ENCODE data around the gene HRCT1. TPM values are rescaled to one million over a fixed set of nuclear protein-coding genes. Genes with fewer than 3 reads are reported as not detected.

The HRCT1 gene
- total RNA-seq, 4 donors from 2014 or later: 0.59 to 10.1 (median 1.4) TPM; not detected in 1

- DNase-seq: no peak
- TF ChIP-seq POLR2A (IDR thresholded peaks at IDR 0.05) (no peak), CTCF (IDR thresholded peaks at IDR 0.05) (no peak)
- no peaks in the 10 kb centered on the region for H3K27me3 ChIP-seq
- H3K9me3 ChIP-seq: no peaks in the 10 kb centered on the region
- H3K4me3 ChIP-seq: no peak overlapping the region
- no peak overlapping the region for H3K27ac ChIP-seq
- no peaks in the 10 kb centered on the region for H3K36me3 ChIP-seq
- no peaks in the 10 kb centered on the region for H3K4me1 ChIP-seq
- intact Hi-C loops (cut with DNase I; ENCODE audit: low total_unique reads): no loop called here
Measured at GRCh38 chr9:35935755-35936509, 29.9 kb downstream of the HRCT1 start.

GRCh38 chr9:35937227-35937626 is 31.2 kb downstream of the HRCT1 start:
- no peak overlapping the region for H3K27ac ChIP-seq
- TF ChIP-seq CTCF (IDR thresholded peaks at IDR 0.05) (no peak), POLR2A (IDR thresholded peaks at IDR 0.05) (no peak)
- intact Hi-C loops (cut with DNase I; ENCODE audit: low total_unique reads): no loop called here
- H3K4me1 ChIP-seq: no peaks in the 10 kb centered on the region
- H3K36me3 ChIP-seq: no peaks in the 10 kb centered on the region
- no peaks in the 10 kb centered on the region for H3K9me3 ChIP-seq
- H3K4me3 ChIP-seq: no peak overlapping the region
- no peaks in the 10 kb centered on the region for H3K27me3 ChIP-seq
- DNase-seq: no peak

DNA sequence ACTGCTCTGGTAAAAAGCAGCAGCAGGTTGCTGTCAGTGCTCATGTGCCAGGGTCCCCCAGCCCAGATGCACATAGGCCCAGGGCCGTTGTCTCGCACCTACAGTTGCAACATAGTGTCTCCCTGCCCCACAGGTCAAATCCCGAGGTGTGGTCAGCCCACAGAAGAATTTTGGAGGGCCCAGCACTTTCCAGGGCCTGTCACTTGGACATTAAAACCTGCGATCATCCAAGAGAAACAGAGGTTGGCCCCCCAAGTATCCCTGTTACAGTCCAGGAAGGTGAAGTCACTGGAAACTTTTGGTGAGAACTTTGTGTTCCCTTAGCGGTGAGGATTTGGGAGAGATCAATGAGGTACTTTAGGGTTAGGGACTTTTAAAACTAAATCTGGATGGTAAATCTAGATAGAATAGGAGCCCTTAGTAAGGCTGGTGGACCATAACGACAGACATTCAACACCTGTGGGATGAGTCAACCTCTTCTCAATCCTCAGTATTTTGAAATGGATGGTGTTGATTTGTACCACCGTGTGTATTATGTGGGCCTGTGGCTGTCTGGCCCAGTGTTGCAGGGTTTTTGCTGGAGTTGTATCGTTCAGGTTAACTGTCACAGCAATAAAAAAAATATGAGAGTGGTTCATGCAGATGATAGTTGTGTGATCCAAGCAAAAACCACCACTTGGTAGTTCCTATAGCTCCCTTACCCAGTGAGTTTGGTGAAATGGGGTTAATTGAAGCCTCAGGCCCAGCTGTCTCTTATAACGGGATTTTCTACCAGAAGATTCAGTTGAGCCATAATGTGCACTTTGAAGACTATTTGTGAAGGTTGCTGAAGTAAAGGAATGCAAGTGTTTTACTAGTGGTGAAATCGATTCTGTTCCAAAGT is 32.7 kb downstream of the HRCT1 start:
- DNase-seq: no peak
- intact Hi-C loops (cut with DNase I; ENCODE audit: low total_unique reads): no loop called here
- TF ChIP-seq POLR2A (IDR thresholded peaks at IDR 0.05) (no peak), CTCF (IDR thresholded peaks at IDR 0.05) (no peak)
- Histone ChIP-seq H3K4me3 (no peak overlapping the region), H3K27me3 (no peaks in the 10 kb centered on the region), H3K9me3 (no peaks in the 10 kb centered on the region), H3K36me3 (no peaks in the 10 kb centered on the region), H3K4me1 (no peaks in the 10 kb centered on the region), H3K27ac (no peak overlapping the region)

DNA sequence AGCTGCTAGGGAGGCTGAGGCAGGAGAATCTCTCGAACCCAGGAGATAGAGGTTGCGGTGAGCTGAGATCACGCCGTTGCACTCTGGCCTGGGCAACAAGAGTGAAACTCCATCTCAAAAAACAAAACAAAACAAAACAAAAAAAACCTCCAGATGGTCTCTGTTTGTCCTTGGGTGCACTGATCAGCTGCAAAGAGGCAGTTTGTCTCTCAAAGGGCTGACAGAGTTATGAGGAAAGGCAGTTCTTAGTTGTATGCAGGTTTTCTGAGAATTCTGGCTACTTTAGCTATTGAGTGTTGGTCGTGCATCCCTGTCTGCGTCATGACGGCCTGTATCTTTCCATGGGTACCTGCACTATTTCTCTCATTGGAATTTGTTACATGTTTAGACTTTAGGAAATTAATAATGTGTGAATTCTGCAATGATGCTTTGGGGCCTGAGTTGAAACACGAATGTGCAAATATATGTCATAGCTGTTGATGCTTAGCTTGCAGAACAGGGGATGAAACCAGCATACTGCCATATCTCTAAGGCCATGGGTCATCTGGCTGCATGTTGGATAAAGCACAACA is 33.8 kb downstream of the HRCT1 start:
- no peak for TF ChIP-seq CTCF (IDR thresholded peaks at IDR 0.05)
- TF ChIP-seq POLR2A (IDR thresholded peaks at IDR 0.05): no peak
- Histone ChIP-seq H3K9me3 (no peaks in the 10 kb centered on the region), H3K36me3 (no peaks in the 10 kb centered on the region), H3K4me1 (no peaks in the 10 kb centered on the region), H3K27ac (no peak overlapping the region), H3K4me3 (no peak overlapping the region), H3K27me3 (no peaks in the 10 kb centered on the region)
- intact Hi-C loops (cut with DNase I; ENCODE audit: low total_unique reads): no loop called here
- no peak for DNase-seq

All from uterus (tissue), 4 donors.